PC-3 (cell line): ENCODE measurements around the gene DLGAP4.

Experiments used
- EZH2 ChIP-seq: fragments of 300-600 bp; sonication (generic); IDR thresholded peaks from one replicate; pipeline ENCODE4 v1.6.1; 2017; ENCODE audit warnings: antibody characterized with exemption, mild to moderate bottlenecking, low read length; ENCODE audit not compliant: unreplicated experiment
- EZH2phosphoT487 ChIP-seq: fragments of 300-600 bp; sonication (generic); IDR thresholded peaks from 2 replicates; pipeline ENCODE4 v1.6.1; 2018; ENCODE audit warnings: mild to moderate bottlenecking, antibody characterized with exemption, low read length, borderline replicate concordance
- TF ChIP-seq, protein P1 (sequence below): fragments of 300-600 bp; sonication (generic); conservative IDR thresholded peaks from 2 replicates; pipeline ENCODE4 v1.5.1; 2017; ENCODE audit warnings: antibody characterized with exemption, low read depth, mild to moderate bottlenecking, low read length

DNA sequence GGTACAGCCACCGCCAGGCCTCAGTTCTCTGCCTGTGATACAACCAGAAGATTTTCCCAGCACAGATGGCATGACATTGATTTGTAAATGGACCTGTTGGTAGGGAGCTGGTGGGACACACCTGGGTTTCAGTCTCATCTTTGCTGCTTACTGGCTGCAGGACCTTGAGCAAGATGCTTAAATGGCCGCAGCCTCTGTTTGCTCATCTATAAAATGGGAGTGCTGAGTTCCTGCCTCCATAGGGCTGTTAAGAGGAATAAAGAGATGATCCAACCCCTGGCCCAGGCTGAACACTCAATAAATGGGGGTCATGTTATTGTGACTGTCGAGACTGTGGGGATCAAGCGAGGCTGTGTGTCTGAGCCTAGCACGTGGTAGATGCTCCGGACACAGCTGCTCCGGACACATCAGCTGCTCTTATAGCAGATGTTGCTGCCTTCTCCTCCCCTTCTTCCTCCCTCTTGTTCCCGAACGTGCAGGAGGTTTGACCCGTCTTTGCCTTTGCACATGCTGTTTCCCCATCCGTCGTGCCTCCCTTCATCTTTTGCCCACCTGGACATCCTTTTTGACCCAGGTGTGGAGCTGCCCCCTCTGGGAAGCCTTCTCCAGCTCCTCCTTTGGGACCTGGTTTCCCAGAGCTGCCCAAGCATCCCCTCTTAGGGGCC, 29.2 kb downstream of the DLGAP4 start:
- TF ChIP-seq, protein P1, sequence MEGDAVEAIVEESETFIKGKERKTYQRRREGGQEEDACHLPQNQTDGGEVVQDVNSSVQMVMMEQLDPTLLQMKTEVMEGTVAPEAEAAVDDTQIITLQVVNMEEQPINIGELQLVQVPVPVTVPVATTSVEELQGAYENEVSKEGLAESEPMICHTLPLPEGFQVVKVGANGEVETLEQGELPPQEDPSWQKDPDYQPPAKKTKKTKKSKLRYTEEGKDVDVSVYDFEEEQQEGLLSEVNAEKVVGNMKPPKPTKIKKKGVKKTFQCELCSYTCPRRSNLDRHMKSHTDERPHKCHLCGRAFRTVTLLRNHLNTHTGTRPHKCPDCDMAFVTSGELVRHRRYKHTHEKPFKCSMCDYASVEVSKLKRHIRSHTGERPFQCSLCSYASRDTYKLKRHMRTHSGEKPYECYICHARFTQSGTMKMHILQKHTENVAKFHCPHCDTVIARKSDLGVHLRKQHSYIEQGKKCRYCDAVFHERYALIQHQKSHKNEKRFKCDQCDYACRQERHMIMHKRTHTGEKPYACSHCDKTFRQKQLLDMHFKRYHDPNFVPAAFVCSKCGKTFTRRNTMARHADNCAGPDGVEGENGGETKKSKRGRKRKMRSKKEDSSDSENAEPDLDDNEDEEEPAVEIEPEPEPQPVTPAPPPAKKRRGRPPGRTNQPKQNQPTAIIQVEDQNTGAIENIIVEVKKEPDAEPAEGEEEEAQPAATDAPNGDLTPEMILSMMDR: no peak
- TF ChIP-seq EZH2 (no peak), EZH2phosphoT487 (no peak)
